Natural killer cell (primary cell): ENCODE data around the gene CCL7. TPM values are rescaled to one million over a fixed set of nuclear protein-coding genes. Genes with fewer than 3 reads are reported as not detected.
A peak's percentile ranks its signal among the peaks of the same experiment; 100 is the strongest.

ENCODE experiments used
- ATAC-seq, 3 donors: fragments of 150-1000 bp in 2 of 3; fragments of 200-7000 bp in 1 of 3; cut with Tn5 transposase; 1 replicate in 1 of 3; 2 replicates in 2 of 3; pipeline ENCODE4 v1.10.0; 2021; ENCODE audit warnings: mild to moderate bottlenecking in 2 of 3, moderate library complexity in 2 of 3
- DNase-seq, 2 donors: peaks; one replicate each; pipeline versions ENCODE4 v3.0.0 to v3.0.0-alpha.2; 2013 to 2021; ENCODE audit warnings: mixed read lengths in 1 of 2
- H3K27ac ChIP-seq: one replicate; pipeline ENCODE4 v1.5.1; 2013; ENCODE audit warnings: mild to moderate bottlenecking, low read length
- H3K27me3 ChIP-seq: one replicate; pipeline ENCODE4 v1.6.1; 2013; ENCODE audit warnings: low read length; ENCODE audit not compliant: control insufficient read depth, insufficient read depth
- H3K36me3 ChIP-seq: one replicate; pipeline ENCODE4 v1.6.1; 2013; ENCODE audit warnings: low read length; ENCODE audit not compliant: control insufficient read depth, insufficient read depth
- H3K4me1 ChIP-seq: one replicate; pipeline ENCODE4 v1.6.1; 2013; ENCODE audit warnings: low read length; ENCODE audit not compliant: control insufficient read depth, insufficient read depth
- H3K4me3 ChIP-seq: one replicate; pipeline ENCODE4 v1.5.1; 2013; ENCODE audit warnings: low read length
- H3K9me3 ChIP-seq: one replicate; pipeline ENCODE4 v1.6.1; 2013; ENCODE audit warnings: low read length; ENCODE audit not compliant: control insufficient read depth, insufficient read depth
- H3K27ac Mint-ChIP-seq, 2 donors: one replicate each; pipeline ENCODE4 v1.8.0; 2022; ENCODE audit warnings: mild to moderate bottlenecking in 2 of 2, mixed read lengths in 2 of 2, moderate library complexity in 1 of 2
- H3K27me3 Mint-ChIP-seq, 2 donors: one replicate each; pipeline ENCODE4 v1.8.0; 2022; ENCODE audit warnings: low read depth in 2 of 2, mixed read lengths in 2 of 2
- H3K36me3 Mint-ChIP-seq: one replicate; pipeline ENCODE4 v1.8.0; 2022; ENCODE audit warnings: mixed read lengths
- H3K4me1 Mint-ChIP-seq, 2 donors: one replicate each; pipeline ENCODE4 v1.8.0; 2022; ENCODE audit warnings: mixed read lengths in 2 of 2
- H3K4me3 Mint-ChIP-seq: one replicate; pipeline ENCODE4 v1.8.0; 2022; ENCODE audit warnings: mild to moderate bottlenecking, moderate library complexity, mixed read lengths
- H3K9me3 Mint-ChIP-seq, 2 donors: one replicate each; pipeline ENCODE4 v1.8.0; 2022; ENCODE audit warnings: mixed read lengths in 2 of 2
- CTCF ChIP-seq: fragments of 200-600 bp; IDR thresholded peaks from one replicate; pipeline ENCODE4 v1.8.0; 2022; ENCODE audit warnings: antibody characterized with exemption
- WGBS: methylation state at CpG from one replicate; pipeline ENCODE4 v1.1.7; 2013; ENCODE audit warnings: missing lambda C conversion rate; ENCODE audit not compliant: insufficient coverage; 5-methylcytosine and 5-hydroxymethylcytosine counted together
- intact Hi-C: fragments of 100-400 bp; cut with micrococcal nuclease; formaldehyde crosslinking; loops from one replicate; pipeline ENCODE4 v1.14.2; 2022
- total RNA-seq, 4 donors: library from RNA; stranded (reverse); fragments of 120-200 nt in 1 of 4; gene quantifications; one replicate each; pipeline versions ENCODE4 v1.2.3 to v1.2.4, GENCODE V29; 2013 to 2022

Gene CCL7
- total RNA-seq, 3 donors from 2014 or later (not counting 1 experiment from before 2014, with no cell fraction given) = not detected

- Histone ChIP-seq H3K4me1 (no peaks in the 10 kb centered on the region), H3K27ac (no peak overlapping the region), H3K27me3 (no peaks in the 10 kb centered on the region), H3K9me3 (no peaks in the 10 kb centered on the region), H3K4me3 (no peak overlapping the region), H3K36me3 (no peaks in the 10 kb centered on the region)
- Mint-ChIP-seq H3K27ac (no peak overlapping the region), H3K9me3 (no peaks in the 10 kb centered on the region), H3K36me3 (no peaks in the 10 kb centered on the region), H3K4me1 (no peaks in the 10 kb centered on the region), H3K4me3 (no peak overlapping the region), H3K27me3 (peaks cover 9 to 12% of the 10 kb centered on the region in 2 donors)
- intact Hi-C loops = no loop called here
- no peak for ATAC-seq
- 85% methylated on average over 3 of the region's 3 CpGs for WGBS
- TF ChIP-seq CTCF = no peak
- DNase-seq = no peak
These were observed 36.4 kb downstream of the CCL7 start for GRCh38 chr17:34306466-34306865.

GRCh38 chr17:34307110-34307509 lies 37.1 kb downstream of the CCL7 start:
- ATAC-seq (no peak), DNase-seq (peak in 1 of 2 donors; percentile 7)
- Histone ChIP-seq H3K4me3 (no peak overlapping the region), H3K27ac (no peak overlapping the region), H3K9me3 (no peaks in the 10 kb centered on the region), H3K4me1 (no peaks in the 10 kb centered on the region), H3K36me3 (no peaks in the 10 kb centered on the region), H3K27me3 (no peaks in the 10 kb centered on the region)
- no peaks in the 10 kb centered on the region for H3K36me3 Mint-ChIP-seq
- H3K27me3 Mint-ChIP-seq = peaks cover 7 to 9% of the 10 kb centered on the region in 2 donors
- WGBS = 60% methylated on average over 3 of the region's 3 CpGs
- H3K4me3 Mint-ChIP-seq = no peak overlapping the region
- H3K9me3 Mint-ChIP-seq = no peaks in the 10 kb centered on the region
- intact Hi-C loops = no loop called here
- no peak for TF ChIP-seq CTCF
- H3K4me1 Mint-ChIP-seq = no peaks in the 10 kb centered on the region
- H3K27ac Mint-ChIP-seq = no peak overlapping the region

- Mint-ChIP-seq H3K27me3 (peaks cover 0 to 14% of the 10 kb centered on the region in 2 donors), H3K9me3 (no peaks in the 10 kb centered on the region), H3K4me3 (no peak overlapping the region), H3K27ac (no peak overlapping the region), H3K36me3 (no peaks in the 10 kb centered on the region), H3K4me1 (no peaks in the 10 kb centered on the region)
- Histone ChIP-seq H3K9me3 (no peaks in the 10 kb centered on the region), H3K27me3 (no peaks in the 10 kb centered on the region), H3K4me3 (no peak overlapping the region), H3K36me3 (no peaks in the 10 kb centered on the region), H3K4me1 (no peaks in the 10 kb centered on the region), H3K27ac (no peak overlapping the region)
- no peak for ATAC-seq
- DNase-seq = no peak
- no peak for TF ChIP-seq CTCF
- intact Hi-C loops = no loop called here
These were observed 38.4 kb downstream of the CCL7 start for GRCh38 chr17:34308371-34308770.

- intact Hi-C loops = no loop called here
- no peak for TF ChIP-seq CTCF
- Mint-ChIP-seq H3K36me3 (no peaks in the 10 kb centered on the region), H3K4me3 (no peak overlapping the region), H3K27me3 (peaks cover 18 to 22% of the 10 kb centered on the region in 2 donors), H3K4me1 (no peaks in the 10 kb centered on the region), H3K27ac (no peak overlapping the region), H3K9me3 (no peaks in the 10 kb centered on the region)
- no peaks in the 10 kb centered on the region for H3K9me3 ChIP-seq
- no peak for DNase-seq
- no peak overlapping the region for H3K4me3 ChIP-seq
- 88% methylated on average over 6 of the region's 7 CpGs for WGBS
- H3K36me3 ChIP-seq = no peaks in the 10 kb centered on the region
- ATAC-seq = no peak
- H3K27me3 ChIP-seq = no peaks in the 10 kb centered on the region
- no peaks in the 10 kb centered on the region for H3K4me1 ChIP-seq
- H3K27ac ChIP-seq = no peak overlapping the region
These were observed 41.3 kb downstream of the CCL7 start for GRCh38 chr17:34311291-34311690.
